A549 (cell line): ENCODE results near the gene TCF4. TPM values are rescaled to one million over a fixed set of nuclear protein-coding genes. Genes with fewer than 3 reads are reported as not detected.

Source experiments
- ATAC-seq, 2 experiments: fragments of 200-7000 bp in 1 of 2; fragments of >200 bp in 1 of 2; cut with Nextera tagmentation in 1 of 2; cut with Tn5 transposase in 1 of 2; 3 replicates each; pipeline versions ENCODE4 v1.8.0 to v1.9.1; 2018 to 2020; ENCODE audit warnings: mild to moderate bottlenecking in 1 of 2, moderate library complexity in 1 of 2
- CTCF ChIA-PET: fragments of 300-600 bp; sonication (Branson Sonifier 250); formaldehyde crosslinking; extraction: SDS; loops from one replicate; lab custom pipeline; 2021; ENCODE audit warnings: antibody characterized with exemption, inconsistent platforms; lab: Yijun Ruan, JAX
- POLR2A ChIA-PET: fragments of 350-600 bp; formaldehyde crosslinking; extraction: SDS; loops from one replicate; lab custom pipeline; 2021; ENCODE audit warnings: antibody characterized with exemption, inconsistent platforms; lab: Yijun Ruan, JAX
- DNase-seq, 2 experiments: peaks; one replicate each; pipeline versions ENCODE4 v3.0.0 to v3.0.0-alpha.2; 2011 to 2016; ENCODE audit warnings: low read depth in 1 of 2, low spot score in 1 of 2
- FAIRE-seq: peaks from 2 replicates; lab custom pipeline; 2011; peaks lifted over from hg19 to GRCh38; lab: Jason Lieb, UNC
- H3K27ac ChIP-seq, 2 experiments: fragments of >200 bp; sonication (Bioruptor Twin); formaldehyde crosslinking; 3 replicates each; pipeline ENCODE4 v1.5.1; 2016 to 2017
- H3K4me1 ChIP-seq: fragments of >200 bp; sonication (Bioruptor Twin); formaldehyde crosslinking; 3 replicates; pipeline ENCODE4 v1.6.1; 2016
- H3K4me2 ChIP-seq: fragments of >200 bp; sonication (Bioruptor Twin); formaldehyde crosslinking; 3 replicates; pipeline ENCODE4 v1.6.1; 2016
- H3K4me3 ChIP-seq: fragments of >200 bp; sonication (Bioruptor Twin); formaldehyde crosslinking; 3 replicates; pipeline ENCODE4 v1.5.1; 2016
- H3K9me3 ChIP-seq: fragments of >200 bp; sonication (Bioruptor Twin); formaldehyde crosslinking; 3 replicates; pipeline ENCODE4 v1.6.1; 2016
- BHLHE40 ChIP-seq: IDR thresholded peaks from 2 replicates; pipeline ENCODE4 v1.6.1; 2012; ENCODE audit warnings: low read depth, low read length, inconsistent platforms
- CBX2 ChIP-seq: fragments of 200-600 bp; sonication (generic); IDR thresholded peaks from 2 replicates; pipeline ENCODE4 v1.6.1; 2016; ENCODE audit warnings: low read depth, mild to moderate bottlenecking, borderline replicate concordance
- CHD2 ChIP-seq: fragments of 150-350 bp; IDR thresholded peaks from 2 replicates; pipeline ENCODE4 v1.6.1; 2014; ENCODE audit warnings: low read length; ENCODE audit not compliant: partially characterized antibody
- ESRRA ChIP-seq: fragments of 150-350 bp; IDR thresholded peaks from 2 replicates; pipeline ENCODE4 v1.6.1; 2014; ENCODE audit warnings: mild to moderate bottlenecking, low read length, borderline replicate concordance
- FOSL2 ChIP-seq, 2 experiments: fragments of 450-650 bp in 1 of 2; fragments of >200 bp in 1 of 2; sonication (Bioruptor Twin) in 1 of 2; formaldehyde crosslinking; IDR thresholded peaks; 2 replicates each; pipeline versions ENCODE4 v1.5.0 to v1.6.1; 2016 to 2020; ENCODE audit warnings: mild to moderate bottlenecking in 1 of 2, moderate library complexity in 1 of 2
- HOXA7 ChIP-seq: fragments of 250-450 bp; sonication (Bioruptor Pico); IDR thresholded peaks from 2 replicates; pipeline ENCODE4 v1.5.0; 2020; ENCODE audit warnings: mild to moderate bottlenecking, moderate library complexity
- MAFK ChIP-seq: fragments of 450-650 bp; IDR thresholded peaks from 2 replicates; pipeline ENCODE4 v1.6.1; 2014; ENCODE audit not compliant: partially characterized antibody
- MYC ChIP-seq: IDR thresholded peaks from 2 replicates; pipeline ENCODE4 v1.6.1; 2012; ENCODE audit warnings: mild to moderate bottlenecking, inconsistent platforms, low read length, improper control_type of control experiment, borderline replicate concordance
- POLR2A ChIP-seq: IDR thresholded peaks from 2 replicates; pipeline ENCODE4 v1.6.1; 2012; ENCODE audit warnings: mild to moderate bottlenecking, low read length
- SREBF2 ChIP-seq: fragments of 450-650 bp; IDR thresholded peaks from 2 replicates; pipeline ENCODE4 v1.6.1; 2014; ENCODE audit warnings: mild to moderate bottlenecking, moderate library complexity
- ZNF302 ChIP-seq: fragments of 250-450 bp; sonication (Bioruptor Pico); IDR thresholded peaks from 2 replicates; pipeline ENCODE4 v1.9.0; 2021; ENCODE audit warnings: inconsistent platforms, mild to moderate bottlenecking, moderate library complexity
- ZSCAN20 ChIP-seq: fragments of 250-450 bp; sonication (Bioruptor Pico); IDR thresholded peaks from 2 replicates; pipeline ENCODE4 v1.8.0; 2022; ENCODE audit warnings: mild to moderate bottlenecking, moderate library complexity
- WGBS: methylation state at CpG from one replicate; pipeline ENCODE4 v1.1.6; 2017; ENCODE audit errors: missing lambda C conversion rate; 5-methylcytosine and 5-hydroxymethylcytosine counted together
- polyA plus RNA-seq, 4 experiments: library from polyadenylated mRNA; depleted of rRNA in 3 of 4; stranded (reverse); fragments of >200 nt; fragmentation: RNase III in 1 of 4; extraction: RNeasy Plus Mini Kit Qiagen cat#74134 plus additional on column Dnase treatment in 1 of 4; gene quantifications; 2 replicates in 3 of 4; 3 replicates in 1 of 4; pipeline ENCODE4 v1.2.3, GENCODE V29; 2011 to 2017
- TF ChIP-seq, protein P1 (sequence below): fragments of 250-450 bp; sonication (Bioruptor Pico); IDR thresholded peaks from 2 replicates; pipeline ENCODE4 v1.5.0; 2021; ENCODE audit warnings: mild to moderate bottlenecking, moderate library complexity, borderline replicate concordance
- TF ChIP-seq, protein P2 (sequence below): fragments of >200 bp; sonication (Bioruptor Twin); formaldehyde crosslinking; IDR thresholded peaks from 3 replicates; pipeline ENCODE4 v1.5.1; 2016
- TF ChIP-seq, protein P3 (sequence below): fragments of >200 bp; sonication (Bioruptor Twin); formaldehyde crosslinking; IDR thresholded peaks from 3 replicates; pipeline ENCODE4 v1.6.1; 2016
- TF ChIP-seq, protein P4 (sequence below): fragments of 250-450 bp; sonication (Bioruptor Pico); IDR thresholded peaks from 2 replicates; pipeline ENCODE4 v1.5.0; 2020; ENCODE audit warnings: low read depth, mild to moderate bottlenecking, moderate library complexity
- TF ChIP-seq, protein P5 (sequence below): fragments of 150-350 bp; IDR thresholded peaks from 2 replicates; pipeline ENCODE4 v1.6.1; 2014; ENCODE audit warnings: low read depth, mild to moderate bottlenecking, low read length

Gene TCF4
- polyA plus RNA-seq, 2 of the 4 experiments (the other 2 are of a cell fraction) = 3.0 to 4.0 TPM

DNA sequence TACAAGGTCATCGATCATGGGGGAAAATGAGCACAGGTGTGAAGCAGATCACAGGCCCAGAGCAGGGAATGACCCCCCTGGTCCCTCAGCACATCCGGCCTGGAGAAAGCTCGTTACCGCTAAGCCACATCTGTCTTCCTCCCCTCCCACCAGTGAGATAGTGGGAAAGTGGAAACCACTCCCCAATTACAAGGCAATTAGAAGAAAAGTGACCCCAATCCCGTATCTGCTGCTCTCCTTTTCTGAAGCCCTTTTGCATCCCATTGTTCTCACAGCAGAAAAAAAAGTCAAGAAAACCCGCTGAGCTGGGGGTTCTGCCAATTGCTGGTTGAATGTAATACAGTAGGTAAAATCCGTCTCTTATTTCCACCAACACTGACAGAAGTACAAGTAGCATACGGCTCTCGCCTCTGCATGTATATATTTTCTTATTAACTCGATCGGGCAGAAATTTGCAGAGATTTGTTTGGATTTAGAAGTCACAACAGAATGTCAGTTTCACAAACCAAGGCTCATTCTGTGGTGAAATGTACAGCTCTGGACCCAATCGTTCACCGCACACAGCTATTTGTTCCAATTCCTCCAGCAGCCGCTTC is 287.0 kb downstream of the TCF4 start:
- POLR2A ChIA-PET = no interaction called here
- H3K4me1 ChIP-seq = no peaks in the 10 kb centered on the region
- CTCF ChIA-PET = interaction anchor here (0.8 kb wide), 1 partner anchor 43 kb away, joined by 3 read pairs; no protein-coding TSS in a partner anchor
- no peak for FAIRE-seq
- DNase-seq = no peak
- H3K27ac ChIP-seq = no peak overlapping the region
- TF ChIP-seq ZSCAN20 (no peak), BHLHE40 (no peak), POLR2A (no peak), CHD2 (no peak), MYC (no peak), ESRRA (no peak), SREBF2 (no peak), FOSL2 (IDR thresholded peaks at IDR 0.05) (no peak), FOSL2 (CRISPR knock-in tag; IDR thresholded peaks at IDR 0.05) (no peak)
- TF ChIP-seq, protein P1, sequence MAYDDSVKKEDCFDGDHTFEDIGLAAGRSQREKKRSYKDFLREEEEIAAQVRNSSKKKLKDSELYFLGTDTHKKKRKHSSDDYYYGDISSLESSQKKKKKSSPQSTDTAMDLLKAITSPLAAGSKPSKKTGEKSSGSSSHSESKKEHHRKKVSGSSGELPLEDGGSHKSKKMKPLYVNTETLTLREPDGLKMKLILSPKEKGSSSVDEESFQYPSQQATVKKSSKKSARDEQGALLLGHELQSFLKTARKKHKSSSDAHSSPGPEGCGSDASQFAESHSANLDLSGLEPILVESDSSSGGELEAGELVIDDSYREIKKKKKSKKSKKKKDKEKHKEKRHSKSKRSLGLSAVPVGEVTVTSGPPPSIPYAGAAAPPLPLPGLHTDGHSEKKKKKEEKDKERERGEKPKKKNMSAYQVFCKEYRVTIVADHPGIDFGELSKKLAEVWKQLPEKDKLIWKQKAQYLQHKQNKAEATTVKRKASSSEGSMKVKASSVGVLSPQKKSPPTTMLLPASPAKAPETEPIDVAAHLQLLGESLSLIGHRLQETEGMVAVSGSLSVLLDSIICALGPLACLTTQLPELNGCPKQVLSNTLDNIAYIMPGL (CRISPR knock-in tag) = no peak
- TF ChIP-seq, protein P2, sequence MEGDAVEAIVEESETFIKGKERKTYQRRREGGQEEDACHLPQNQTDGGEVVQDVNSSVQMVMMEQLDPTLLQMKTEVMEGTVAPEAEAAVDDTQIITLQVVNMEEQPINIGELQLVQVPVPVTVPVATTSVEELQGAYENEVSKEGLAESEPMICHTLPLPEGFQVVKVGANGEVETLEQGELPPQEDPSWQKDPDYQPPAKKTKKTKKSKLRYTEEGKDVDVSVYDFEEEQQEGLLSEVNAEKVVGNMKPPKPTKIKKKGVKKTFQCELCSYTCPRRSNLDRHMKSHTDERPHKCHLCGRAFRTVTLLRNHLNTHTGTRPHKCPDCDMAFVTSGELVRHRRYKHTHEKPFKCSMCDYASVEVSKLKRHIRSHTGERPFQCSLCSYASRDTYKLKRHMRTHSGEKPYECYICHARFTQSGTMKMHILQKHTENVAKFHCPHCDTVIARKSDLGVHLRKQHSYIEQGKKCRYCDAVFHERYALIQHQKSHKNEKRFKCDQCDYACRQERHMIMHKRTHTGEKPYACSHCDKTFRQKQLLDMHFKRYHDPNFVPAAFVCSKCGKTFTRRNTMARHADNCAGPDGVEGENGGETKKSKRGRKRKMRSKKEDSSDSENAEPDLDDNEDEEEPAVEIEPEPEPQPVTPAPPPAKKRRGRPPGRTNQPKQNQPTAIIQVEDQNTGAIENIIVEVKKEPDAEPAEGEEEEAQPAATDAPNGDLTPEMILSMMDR = no peak
- TF ChIP-seq, protein P3, sequence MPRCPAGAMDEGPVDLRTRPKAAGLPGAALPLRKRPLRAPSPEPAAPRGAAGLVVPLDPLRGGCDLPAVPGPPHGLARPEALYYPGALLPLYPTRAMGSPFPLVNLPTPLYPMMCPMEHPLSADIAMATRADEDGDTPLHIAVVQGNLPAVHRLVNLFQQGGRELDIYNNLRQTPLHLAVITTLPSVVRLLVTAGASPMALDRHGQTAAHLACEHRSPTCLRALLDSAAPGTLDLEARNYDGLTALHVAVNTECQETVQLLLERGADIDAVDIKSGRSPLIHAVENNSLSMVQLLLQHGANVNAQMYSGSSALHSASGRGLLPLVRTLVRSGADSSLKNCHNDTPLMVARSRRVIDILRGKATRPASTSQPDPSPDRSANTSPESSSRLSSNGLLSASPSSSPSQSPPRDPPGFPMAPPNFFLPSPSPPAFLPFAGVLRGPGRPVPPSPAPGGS = no peak
- H3K9me3 ChIP-seq = no peaks in the 10 kb centered on the region
- WGBS = 77% methylated on average over 14 of the region's 14 CpGs
- no peak overlapping the region for H3K4me2 ChIP-seq
- no peak for ATAC-seq
- H3K4me3 ChIP-seq = no peak overlapping the region

DNA sequence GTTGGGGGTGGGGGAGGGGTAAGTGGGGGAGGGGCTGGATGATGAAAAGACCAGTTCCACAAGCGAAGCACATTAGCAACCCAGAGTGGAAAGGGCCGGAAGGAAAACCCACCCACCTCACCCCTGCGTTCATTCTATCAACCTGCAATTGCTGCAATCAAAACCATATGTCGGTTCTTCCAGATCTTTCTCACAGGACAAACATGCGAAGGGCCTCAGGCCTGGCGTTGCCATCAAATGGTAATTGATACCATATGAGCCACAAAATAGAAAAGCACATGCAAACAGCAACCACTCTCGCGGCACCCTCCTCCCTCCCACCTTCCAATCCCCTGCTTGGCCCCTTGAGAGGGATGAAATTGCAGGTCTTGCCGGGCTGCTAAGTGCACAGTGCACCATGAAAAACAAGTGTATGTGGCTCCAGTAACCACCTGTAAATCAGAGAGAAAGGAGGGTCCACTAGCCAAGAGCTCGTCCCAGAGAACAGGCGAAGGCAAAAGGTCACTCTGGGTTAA is 287.5 kb downstream of the TCF4 start:
- Histone ChIP-seq H3K4me2 (no peak overlapping the region), H3K4me3 (no peak overlapping the region), H3K9me3 (no peaks in the 10 kb centered on the region), H3K27ac (no peak overlapping the region), H3K4me1 (no peaks in the 10 kb centered on the region)
- DNase-seq = no peak
- TF ChIP-seq HOXA7 (CRISPR knock-in tag) (no peak), CBX2 (no peak), POLR2A (no peak), MAFK (no peak), ZNF302 (CRISPR knock-in tag) (no peak)
- TF ChIP-seq, protein P4, sequence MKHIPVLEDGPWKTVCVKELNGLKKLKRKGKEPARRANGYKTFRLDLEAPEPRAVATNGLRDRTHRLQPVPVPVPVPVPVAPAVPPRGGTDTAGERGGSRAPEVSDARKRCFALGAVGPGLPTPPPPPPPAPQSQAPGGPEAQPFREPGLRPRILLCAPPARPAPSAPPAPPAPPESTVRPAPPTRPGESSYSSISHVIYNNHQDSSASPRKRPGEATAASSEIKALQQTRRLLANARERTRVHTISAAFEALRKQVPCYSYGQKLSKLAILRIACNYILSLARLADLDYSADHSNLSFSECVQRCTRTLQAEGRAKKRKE = no peak
- TF ChIP-seq, protein P5, sequence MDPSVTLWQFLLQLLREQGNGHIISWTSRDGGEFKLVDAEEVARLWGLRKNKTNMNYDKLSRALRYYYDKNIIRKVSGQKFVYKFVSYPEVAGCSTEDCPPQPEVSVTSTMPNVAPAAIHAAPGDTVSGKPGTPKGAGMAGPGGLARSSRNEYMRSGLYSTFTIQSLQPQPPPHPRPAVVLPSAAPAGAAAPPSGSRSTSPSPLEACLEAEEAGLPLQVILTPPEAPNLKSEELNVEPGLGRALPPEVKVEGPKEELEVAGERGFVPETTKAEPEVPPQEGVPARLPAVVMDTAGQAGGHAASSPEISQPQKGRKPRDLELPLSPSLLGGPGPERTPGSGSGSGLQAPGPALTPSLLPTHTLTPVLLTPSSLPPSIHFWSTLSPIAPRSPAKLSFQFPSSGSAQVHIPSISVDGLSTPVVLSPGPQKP = no peak
- ChIA-PET CTCF (no interaction called here), POLR2A (no interaction called here)
- FAIRE-seq = no peak
- no peak for ATAC-seq
- WGBS = 82% methylated on average over 11 of the region's 11 CpGs
